Stimulated activated CD4-positive, alpha-beta T cell treated with anti-CD3 and anti-CD28 coated beads, Interleukin-1b, Interleukin-23, amount 100 ng/mL, for 48 hours (primary cell): Measurements from ENCODE around the gene POTEB.
"Not testable (repeated sequence)": the region's sequence is repeated elsewhere in the genome, so short reads cannot be mapped to it uniquely, and the experiment has no call there.

Source experiments
- DNase-seq: peaks from one replicate; pipeline ENCODE4 v3.0.0-alpha.2; 2020

POTEB gene

DNA sequence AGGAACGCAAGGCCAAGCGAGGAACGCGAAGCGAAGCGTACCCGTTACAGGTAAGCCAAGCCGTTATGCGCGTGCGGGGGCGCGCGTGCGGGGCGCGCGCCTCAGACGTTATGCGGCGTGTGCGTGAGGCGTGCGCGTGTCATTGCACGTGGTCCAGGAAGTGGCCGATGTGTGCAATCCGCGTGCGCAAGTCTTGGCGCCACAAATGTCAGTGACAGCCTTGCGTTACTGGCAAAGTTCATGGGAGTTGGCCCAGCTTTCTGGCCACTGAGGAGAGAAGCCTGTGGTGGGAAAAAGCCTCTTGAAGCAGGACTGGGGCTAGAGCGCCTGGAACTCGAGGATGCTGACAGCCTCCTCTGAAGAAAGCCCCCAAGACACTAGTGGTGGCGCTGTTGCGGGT lies at the start of gene POTEB:
POTEB (minus strand) TSS at position 101 of the 400 bp plus-strand sequence. CDS start 489 bp downstream, outside the sequence.
- not testable (repeated sequence) for DNase-seq

DNA sequence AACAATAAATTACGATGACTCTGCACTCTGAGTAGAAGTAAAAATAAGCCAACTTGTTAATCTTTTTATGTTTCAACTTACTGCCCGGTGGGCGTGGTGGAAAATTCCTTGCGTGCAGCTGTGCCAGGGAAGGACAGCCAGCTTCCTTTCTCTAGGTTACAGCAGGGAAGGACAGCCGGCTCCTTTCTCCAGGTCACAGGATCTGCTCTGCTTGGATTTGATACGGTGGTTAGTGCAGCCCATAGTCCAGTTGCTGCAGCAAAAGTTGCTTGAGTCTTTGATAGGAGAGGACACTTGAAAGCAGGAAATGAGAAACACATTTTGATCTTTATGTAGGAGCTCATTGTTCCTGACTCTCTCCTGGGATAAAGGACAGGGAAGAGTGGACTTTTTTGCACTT lies 13.4 kb upstream of the POTEB start:
- not testable (repeated sequence) for DNase-seq

DNA sequence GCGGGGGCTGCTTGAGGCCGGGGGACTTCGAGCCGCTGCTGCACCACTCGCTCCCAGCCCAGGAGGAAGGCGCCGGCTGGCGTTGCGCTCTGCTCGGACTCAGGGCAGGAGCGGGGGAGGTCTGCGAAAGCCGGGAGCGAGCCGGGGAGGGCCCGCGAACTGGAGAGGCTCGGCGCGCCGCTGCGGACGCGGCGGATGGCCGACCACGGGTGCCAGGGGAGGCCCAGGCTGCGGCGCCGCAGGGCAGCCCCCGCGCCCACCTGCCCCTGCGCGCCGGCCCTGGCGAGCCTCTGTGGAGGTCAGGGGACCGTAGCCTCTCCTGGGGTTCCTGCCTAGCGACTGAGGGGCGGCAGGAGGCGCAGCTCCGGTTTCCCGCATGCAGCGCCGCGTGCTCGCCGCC lies 12.0 kb upstream of the POTEB start:
- not testable (repeated sequence) for DNase-seq

DNA sequence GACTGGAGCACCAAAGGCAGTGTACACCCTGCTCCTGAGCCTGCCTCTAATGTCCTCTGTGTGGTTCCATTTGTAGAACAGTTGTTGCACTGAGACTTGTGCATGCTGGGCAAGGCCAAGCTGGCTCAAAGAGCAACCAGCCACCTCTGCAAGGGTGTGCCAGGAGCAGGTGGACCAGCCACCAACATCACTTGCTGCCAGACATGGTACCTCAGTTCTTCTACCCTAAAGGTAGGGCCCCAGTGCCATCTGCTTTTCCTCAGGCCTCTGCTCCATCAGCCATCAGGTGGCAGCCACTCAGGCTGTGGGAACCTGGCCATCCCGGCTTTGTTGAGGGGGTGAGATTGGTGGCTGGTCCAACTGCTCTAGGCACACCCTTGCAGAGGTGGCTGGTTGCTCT lies 38.7 kb downstream of the POTEB start:
- not testable (repeated sequence) for DNase-seq
